ENCODE measurements around the gene OCA2. TPM values are rescaled to one million over a fixed set of nuclear protein-coding genes. Genes with fewer than 3 reads are reported as not detected.

The OCA2 gene
- total and polyA plus RNA-seq, 2 of the 8 experiments (the other 6 are each of a cell fraction or from before 2014, with no cell fraction given) = 0.20 TPM

DNA sequence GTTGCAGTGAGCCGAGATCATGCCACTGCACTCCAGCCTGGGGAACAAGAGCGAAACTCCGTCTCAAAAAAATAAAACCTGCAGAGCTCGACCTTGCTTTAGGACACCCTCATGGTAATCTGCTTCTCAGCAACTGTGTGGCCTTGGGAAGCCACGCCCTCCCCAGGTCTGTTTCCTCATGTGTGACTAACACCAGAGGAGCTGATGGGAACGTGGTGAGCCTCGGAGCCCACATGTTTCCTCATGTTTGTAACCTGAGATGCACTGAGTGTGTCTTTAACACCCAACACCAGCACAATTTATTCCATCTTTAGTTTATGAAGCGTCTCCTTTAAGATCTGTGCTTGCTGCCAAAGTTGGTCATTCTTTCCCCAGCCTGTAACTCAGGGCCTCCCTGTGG, 142.8 kb downstream of the OCA2 start:
- no peak for FAIRE-seq
- Histone ChIP-seq H3K4me1 (replicated peaks in 1 of 4; ENCODE audit: control insufficient read depth in 3 of 4, insufficient read depth in 4 of 4, low read length in 3 of 4) (no peaks in the 10 kb centered on the region), H2BK15ac (ENCODE audit: low read length) (no peak overlapping the region), H2BK120ac (replicated peaks; ENCODE audit: low read depth, low read length) (no peak overlapping the region), H3K23me2 (ENCODE audit: low read depth, low read length) (no peaks in the 10 kb centered on the region), H4K20me1 (replicated peaks in 1 of 2; ENCODE audit: control insufficient read depth in 1 of 2, insufficient read depth in 2 of 2, low read length in 2 of 2) (no peaks in the 10 kb centered on the region), H3K27me3 (replicated peaks in 1 of 4; ENCODE audit: control insufficient read depth in 3 of 4, extremely low read depth in 1 of 4, insufficient read depth in 3 of 4, low read length in 3 of 4) (no peaks in the 10 kb centered on the region), H3K23ac (ENCODE audit: insufficient read length) (no peak overlapping the region), H3K79me1 (ENCODE audit: low read depth, low read length) (no peaks in the 10 kb centered on the region), H3K4me2 (ENCODE audit: insufficient read depth in 1 of 2, low read depth in 2 of 2, low read length in 2 of 2) (no peak overlapping the region), H3K14ac (ENCODE audit: insufficient read length) (no peak overlapping the region), H4K5ac (ENCODE audit: insufficient read length, low read depth, low read length) (no peak overlapping the region), H3K4ac (replicated peaks; ENCODE audit: insufficient read length, low read depth, low read length) (no peak overlapping the region), H2AK5ac (ENCODE audit: low read depth, low read length) (no peak overlapping the region), H4K8ac (ENCODE audit: extremely low read depth, insufficient read depth, low read length) (no peak overlapping the region), H4K91ac (replicated peaks; ENCODE audit: insufficient read length, low read length) (no peak overlapping the region), H3K36me3 (ENCODE audit: control insufficient read depth in 2 of 4, insufficient read depth in 4 of 4, low read length in 3 of 4) (no peaks in the 10 kb centered on the region), H3K9ac (replicated peaks in 1 of 4; ENCODE audit: extremely low read depth in 1 of 4, low read depth in 3 of 4, low read length in 3 of 4) (no peak overlapping the region), H3K4me3 (ENCODE audit: extremely low read depth in 1 of 4, insufficient read depth in 2 of 4, low read depth in 3 of 4, low read length in 4 of 4) (no peak overlapping the region), H2BK5ac (ENCODE audit: low read depth, low read length) (peak overlapping the region; percentile 35; the same call in 1 of the 2 replicates), H3K9me3 (ENCODE audit: insufficient read depth in 2 of 2, low read depth in 1 of 2, low read length in 1 of 2) (no peaks in the 10 kb centered on the region; a peak in 1 of 4 replicates), H2AFZ (ENCODE audit: low read length) (peak overlapping the region; percentile 50), H2BK12ac (ENCODE audit: low read depth, low read length) (no peak overlapping the region), H3K27ac (ENCODE audit: low read depth, low read length) (no peak overlapping the region), H3K18ac (ENCODE audit: extremely low read depth, low read length) (no peak overlapping the region), H3K56ac (replicated peaks; ENCODE audit: insufficient read length, low read depth, low read length) (no peak overlapping the region), H2BK20ac (ENCODE audit: low read length) (no peak overlapping the region), H3K79me2 (ENCODE audit: control insufficient read depth in 1 of 2, insufficient read depth in 2 of 2, low read length in 2 of 2) (no peaks in the 10 kb centered on the region)
- TF ChIP-seq, protein P1, sequence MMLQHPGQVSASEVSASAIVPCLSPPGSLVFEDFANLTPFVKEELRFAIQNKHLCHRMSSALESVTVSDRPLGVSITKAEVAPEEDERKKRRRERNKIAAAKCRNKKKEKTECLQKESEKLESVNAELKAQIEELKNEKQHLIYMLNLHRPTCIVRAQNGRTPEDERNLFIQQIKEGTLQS (IDR thresholded peaks at IDR 0.05; ENCODE audit: insufficient read depth, low read depth, low read length) = no peak
- no peak for DNase-seq (ENCODE audit: low read depth in 1 of 2, low spot score in 2 of 2)
- WGBS, 2 experiments (ENCODE audit: extremely low coverage in 1 of 2, insufficient coverage in 1 of 2, insufficient read length in 1 of 2, insufficient replicate concordance in 2 of 2, low coverage in 1 of 2, low lambda C conversion rate in 2 of 2, missing lambda C conversion rate in 1 of 2) = 90% methylated on average over 8 of the region's 8 CpGs; no CpG with 5 or more reads in 1 of the 2 experiments
- CTCF ChIA-PET (ENCODE audit: partially characterized antibody) = no interaction called here
- POLR2A ChIA-PET (ENCODE audit: partially characterized antibody) = no interaction called here

Data from H1 (cell line).